HG03135 (cell line): Measurements from ENCODE around the gene LCMT2.
A peak's percentile ranks its signal among the peaks of the same experiment; 100 is the strongest.

Source experiments
- ATAC-seq: cut with Tn5 transposase; IDR thresholded peaks from one replicate; pipeline ENCODE4 v1.9.1; 2021; ENCODE audit warnings: mild to moderate bottlenecking, moderate library complexity; ENCODE audit not compliant: unreplicated experiment

The LCMT2 gene

GRCh38 chr15:43329960-43330779 lies at the start of gene LCMT2:
TSS of gene LCMT2 (minus strand) at chr15:43330573. CDS start at chr15:43330489, 84 bp downstream.
- peak; percentile 91 for ATAC-seq

GRCh38 chr15:43378601-43379000 lies 48.2 kb upstream of the LCMT2 start:
- no peak for ATAC-seq

- no peak for ATAC-seq
These were observed 45.8 kb upstream of the LCMT2 start for GRCh38 chr15:43376017-43376705.

GRCh38 chr15:43370975-43371974 lies 40.9 kb upstream of the LCMT2 start, which contains the start of the genes TUBGCP4 and ZSCAN29:
TSS of gene TUBGCP4 (plus strand) at chr15:43371101. CDS start at chr15:43371355, 254 bp downstream.
TSS of gene ZSCAN29 (minus strand) at chr15:43371043. CDS start at chr15:43369913, 1,130 bp downstream.
- peak; percentile 78 for ATAC-seq

GRCh38 chr15:43370310-43370974 lies 40.1 kb upstream of the LCMT2 start:
- ATAC-seq: peak; percentile 52

- ATAC-seq: no peak
These were observed 31.0 kb upstream of the LCMT2 start for GRCh38 chr15:43361313-43361903.

- no peak for ATAC-seq
These were observed 30.4 kb upstream of the LCMT2 start for GRCh38 chr15:43360821-43361220.

- no peak for ATAC-seq
These were observed 22.5 kb upstream of the LCMT2 start for GRCh38 chr15:43352693-43353382.

GRCh38 chr15:43347114-43347513 lies 16.7 kb upstream of the LCMT2 start:
- no peak for ATAC-seq

- no peak for ATAC-seq
These were observed 15.9 kb upstream of the LCMT2 start for GRCh38 chr15:43346305-43346704.

- ATAC-seq: peak; percentile 35
These were observed 361 bp upstream of the LCMT2 start for GRCh38 chr15:43330780-43331087.

- no peak for ATAC-seq
These were observed 985 bp downstream of the LCMT2 start for GRCh38 chr15:43329217-43329959.

GRCh38 chr15:43325039-43325684 lies 5.2 kb downstream of the LCMT2 start:
- ATAC-seq: no peak

GRCh38 chr15:43318990-43319771 lies 11.2 kb downstream of the LCMT2 start:
- no peak for ATAC-seq

GRCh38 chr15:43317566-43318184 lies 12.7 kb downstream of the LCMT2 start:
- ATAC-seq: no peak

- no peak for ATAC-seq
These were observed 13.4 kb downstream of the LCMT2 start for GRCh38 chr15:43316971-43317346.
